ENCODE measurements around the gene NMBR. TPM values are rescaled to one million over a fixed set of nuclear protein-coding genes. Genes with fewer than 3 reads are reported as not detected.

NMBR gene
- total RNA-seq, 4 donors from 2014 or later: 0.41 TPM; not detected in 3

DNA sequence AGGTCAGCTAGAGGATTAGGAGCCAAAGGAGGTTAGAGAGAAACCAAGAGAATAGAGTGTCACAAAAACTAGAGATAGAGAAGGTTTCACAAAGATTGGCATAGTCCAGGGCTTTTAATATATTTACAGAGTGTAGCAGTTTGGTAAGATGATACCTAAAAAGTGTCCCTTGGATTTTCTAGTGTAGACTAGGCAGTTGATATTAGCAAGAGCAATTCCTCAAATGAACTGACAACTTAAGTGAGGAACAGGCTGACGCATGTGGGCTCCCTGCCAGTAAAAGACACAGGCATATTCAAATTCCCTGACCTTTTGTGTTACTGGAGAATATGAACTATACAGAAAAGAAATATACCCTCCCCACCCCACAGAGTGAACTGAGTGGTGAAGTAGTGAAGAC is 40.3 kb upstream of the NMBR start:
- intact Hi-C loops (cut with DNase I; ENCODE audit: low total_unique reads): no loop called here
- Histone ChIP-seq H3K4me3 (no peak overlapping the region), H3K36me3 (no peaks in the 10 kb centered on the region), H3K27me3 (no peaks in the 10 kb centered on the region), H3K4me1 (no peaks in the 10 kb centered on the region), H3K27ac (no peak overlapping the region), H3K9me3 (no peaks in the 10 kb centered on the region)
- TF ChIP-seq, protein P1, sequence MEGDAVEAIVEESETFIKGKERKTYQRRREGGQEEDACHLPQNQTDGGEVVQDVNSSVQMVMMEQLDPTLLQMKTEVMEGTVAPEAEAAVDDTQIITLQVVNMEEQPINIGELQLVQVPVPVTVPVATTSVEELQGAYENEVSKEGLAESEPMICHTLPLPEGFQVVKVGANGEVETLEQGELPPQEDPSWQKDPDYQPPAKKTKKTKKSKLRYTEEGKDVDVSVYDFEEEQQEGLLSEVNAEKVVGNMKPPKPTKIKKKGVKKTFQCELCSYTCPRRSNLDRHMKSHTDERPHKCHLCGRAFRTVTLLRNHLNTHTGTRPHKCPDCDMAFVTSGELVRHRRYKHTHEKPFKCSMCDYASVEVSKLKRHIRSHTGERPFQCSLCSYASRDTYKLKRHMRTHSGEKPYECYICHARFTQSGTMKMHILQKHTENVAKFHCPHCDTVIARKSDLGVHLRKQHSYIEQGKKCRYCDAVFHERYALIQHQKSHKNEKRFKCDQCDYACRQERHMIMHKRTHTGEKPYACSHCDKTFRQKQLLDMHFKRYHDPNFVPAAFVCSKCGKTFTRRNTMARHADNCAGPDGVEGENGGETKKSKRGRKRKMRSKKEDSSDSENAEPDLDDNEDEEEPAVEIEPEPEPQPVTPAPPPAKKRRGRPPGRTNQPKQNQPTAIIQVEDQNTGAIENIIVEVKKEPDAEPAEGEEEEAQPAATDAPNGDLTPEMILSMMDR (IDR thresholded peaks at IDR 0.05): no peak
- TF ChIP-seq POLR2A (IDR thresholded peaks at IDR 0.05): no peak
- no peak for DNase-seq

DNA sequence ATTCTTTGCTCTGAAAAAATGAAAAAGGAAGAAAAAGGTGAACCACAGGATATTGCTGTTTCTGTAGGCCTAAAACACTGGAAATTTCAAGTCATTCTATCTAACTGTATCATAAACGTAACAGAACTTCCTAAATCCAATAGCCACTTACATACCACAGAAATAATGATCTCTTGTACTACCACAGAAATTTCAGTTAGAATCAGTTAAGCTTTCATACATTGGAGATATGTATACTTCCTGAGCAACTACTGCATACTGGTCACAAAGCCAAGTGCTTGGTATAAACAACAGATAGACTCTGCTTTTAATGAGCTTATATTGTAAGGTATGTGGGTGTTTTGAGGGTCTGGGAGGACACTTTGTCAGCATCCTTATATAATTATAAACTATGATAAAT is 38.7 kb upstream of the NMBR start:
- no peaks in the 10 kb centered on the region for H3K27me3 ChIP-seq
- H3K9me3 ChIP-seq: no peaks in the 10 kb centered on the region
- H3K27ac ChIP-seq: no peak overlapping the region
- no peaks in the 10 kb centered on the region for H3K4me1 ChIP-seq
- H3K4me3 ChIP-seq: no peak overlapping the region
- H3K36me3 ChIP-seq: no peaks in the 10 kb centered on the region
- TF ChIP-seq, protein P1 (IDR thresholded peaks at IDR 0.05): no peak
- TF ChIP-seq POLR2A (IDR thresholded peaks at IDR 0.05): no peak
- intact Hi-C loops (cut with DNase I; ENCODE audit: low total_unique reads): no loop called here
- DNase-seq: no peak

DNA sequence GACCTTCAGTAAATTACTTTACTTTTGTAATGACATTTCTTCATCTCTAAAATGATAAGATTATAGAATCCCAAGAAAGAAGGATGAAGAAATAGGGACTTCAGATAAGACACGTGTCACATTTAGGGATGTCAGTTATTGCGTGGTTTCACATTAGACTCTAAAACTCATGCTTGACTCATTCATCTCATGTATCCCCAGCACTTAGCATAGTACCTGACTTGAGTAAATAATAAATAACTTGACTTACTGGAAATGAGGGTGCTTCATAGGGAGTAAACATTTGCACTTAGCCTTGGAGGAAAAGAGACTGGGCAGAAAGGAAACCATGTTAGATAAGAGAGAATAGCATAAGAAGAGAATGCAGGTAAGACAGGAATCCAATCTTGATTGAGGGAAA is 37.4 kb upstream of the NMBR start:
- Histone ChIP-seq H3K36me3 (no peaks in the 10 kb centered on the region), H3K4me1 (no peaks in the 10 kb centered on the region), H3K9me3 (no peaks in the 10 kb centered on the region), H3K27me3 (no peaks in the 10 kb centered on the region), H3K27ac (no peak overlapping the region), H3K4me3 (no peak overlapping the region)
- no peak for TF ChIP-seq POLR2A (IDR thresholded peaks at IDR 0.05)
- TF ChIP-seq, protein P1 (IDR thresholded peaks at IDR 0.05): no peak
- DNase-seq: no peak
- intact Hi-C loops (cut with DNase I; ENCODE audit: low total_unique reads): no loop called here

DNA sequence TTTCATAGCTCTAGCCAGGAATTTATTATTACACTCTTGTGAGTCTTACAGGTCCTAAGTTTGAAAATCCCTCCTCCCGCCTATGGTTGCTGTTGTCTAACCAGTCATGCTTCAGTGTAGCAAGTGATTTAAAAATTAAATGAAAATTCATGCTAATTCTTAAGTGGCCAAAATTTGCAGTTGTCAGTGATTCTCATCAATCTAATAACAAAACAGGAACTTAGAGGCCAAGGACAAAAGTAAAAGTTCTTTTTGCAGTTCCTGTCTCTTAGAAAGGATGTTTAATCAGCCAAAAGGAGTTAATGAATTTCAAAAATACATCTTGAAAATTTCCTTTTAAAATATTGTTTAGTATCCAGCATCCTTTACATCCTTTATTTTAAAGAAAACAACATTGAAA is 36.4 kb upstream of the NMBR start:
- intact Hi-C loops (cut with DNase I; ENCODE audit: low total_unique reads): no loop called here
- H3K36me3 ChIP-seq: no peaks in the 10 kb centered on the region
- no peaks in the 10 kb centered on the region for H3K27me3 ChIP-seq
- no peak for DNase-seq
- no peaks in the 10 kb centered on the region for H3K4me1 ChIP-seq
- TF ChIP-seq POLR2A (IDR thresholded peaks at IDR 0.05): no peak
- TF ChIP-seq, protein P1 (IDR thresholded peaks at IDR 0.05): no peak
- no peak overlapping the region for H3K27ac ChIP-seq
- no peaks in the 10 kb centered on the region for H3K9me3 ChIP-seq
- H3K4me3 ChIP-seq: no peak overlapping the region

DNA sequence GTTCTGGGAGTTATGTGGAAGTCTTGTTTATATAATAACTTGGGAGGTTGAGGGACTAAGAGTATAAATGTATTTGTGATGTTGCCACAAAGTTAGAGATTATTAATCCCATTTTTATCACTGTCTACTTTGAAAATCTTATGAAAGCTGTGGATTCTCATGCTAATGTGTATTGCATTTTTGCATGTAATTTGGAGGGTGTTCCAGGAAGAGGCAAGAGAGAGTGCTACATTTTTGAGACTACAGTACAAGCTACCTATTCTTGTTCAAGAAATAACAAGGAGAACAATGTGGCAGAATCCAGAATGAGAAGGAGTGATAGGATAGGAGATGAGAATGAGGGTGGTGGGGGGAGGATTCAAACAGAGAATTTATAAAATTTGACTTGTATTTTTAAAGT is 35.1 kb upstream of the NMBR start:
- intact Hi-C loops (cut with DNase I; ENCODE audit: low total_unique reads): no loop called here
- Histone ChIP-seq H3K9me3 (no peaks in the 10 kb centered on the region), H3K4me3 (no peak overlapping the region), H3K36me3 (no peaks in the 10 kb centered on the region), H3K4me1 (no peaks in the 10 kb centered on the region), H3K27ac (no peak overlapping the region), H3K27me3 (no peaks in the 10 kb centered on the region)
- no peak for DNase-seq
- no peak for TF ChIP-seq POLR2A (IDR thresholded peaks at IDR 0.05)
- TF ChIP-seq, protein P1 (IDR thresholded peaks at IDR 0.05): no peak

Data from uterus (tissue), 4 donors.